Fibroblast of lung (primary cell): ENCODE results near the gene ARHGEF11.

Experiments used
- CTCF ChIP-seq, 2 donors: IDR thresholded peaks in 1 of 2; conservative IDR thresholded peaks in 1 of 2; 1 replicate in 1 of 2; 2 replicates in 1 of 2; pipeline ENCODE4 v1.5.1; 2011 to 2012; ENCODE audit warnings: low read length in 2 of 2, control low read depth in 1 of 2, inconsistent platforms in 1 of 2, low read depth in 1 of 2, mild to moderate bottlenecking in 1 of 2
- EZH2 ChIP-seq: IDR thresholded peaks from 2 replicates; pipeline ENCODE4 v1.5.1; 2012; ENCODE audit warnings: low read length, control low read depth, mild to moderate bottlenecking; ENCODE audit errors: missing control alignments

DNA sequence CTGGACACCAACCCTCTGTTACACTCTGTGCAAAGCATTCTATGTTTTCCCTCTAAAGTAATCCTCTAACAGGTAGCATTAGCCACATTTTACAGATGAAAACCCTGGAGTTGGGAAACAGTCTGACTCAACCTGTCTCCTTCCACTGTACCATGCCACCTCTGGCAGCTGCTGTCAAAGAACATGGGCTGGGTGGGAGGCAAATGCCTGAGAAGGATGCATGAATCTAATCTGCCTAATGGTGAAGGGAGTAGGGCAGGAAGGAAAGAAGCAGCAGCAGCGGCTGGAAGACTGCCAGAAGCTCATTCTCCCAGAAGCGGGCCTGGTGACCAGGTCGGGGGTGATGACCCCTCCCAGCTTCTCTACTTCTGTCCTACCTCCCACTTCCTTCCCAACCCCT lies 103.4 kb downstream of the ARHGEF11 start:
- no peak for TF ChIP-seq CTCF (conservative IDR thresholded peaks at IDR 0.05 in 1 of 2, IDR thresholded peaks at IDR 0.05 in 1 of 2; ENCODE audit: low read depth in 1 of 2, low read length in 2 of 2)
- TF ChIP-seq EZH2, result no peak
